Measurements from ENCODE around the gene PPCDC.

PPCDC gene

DNA sequence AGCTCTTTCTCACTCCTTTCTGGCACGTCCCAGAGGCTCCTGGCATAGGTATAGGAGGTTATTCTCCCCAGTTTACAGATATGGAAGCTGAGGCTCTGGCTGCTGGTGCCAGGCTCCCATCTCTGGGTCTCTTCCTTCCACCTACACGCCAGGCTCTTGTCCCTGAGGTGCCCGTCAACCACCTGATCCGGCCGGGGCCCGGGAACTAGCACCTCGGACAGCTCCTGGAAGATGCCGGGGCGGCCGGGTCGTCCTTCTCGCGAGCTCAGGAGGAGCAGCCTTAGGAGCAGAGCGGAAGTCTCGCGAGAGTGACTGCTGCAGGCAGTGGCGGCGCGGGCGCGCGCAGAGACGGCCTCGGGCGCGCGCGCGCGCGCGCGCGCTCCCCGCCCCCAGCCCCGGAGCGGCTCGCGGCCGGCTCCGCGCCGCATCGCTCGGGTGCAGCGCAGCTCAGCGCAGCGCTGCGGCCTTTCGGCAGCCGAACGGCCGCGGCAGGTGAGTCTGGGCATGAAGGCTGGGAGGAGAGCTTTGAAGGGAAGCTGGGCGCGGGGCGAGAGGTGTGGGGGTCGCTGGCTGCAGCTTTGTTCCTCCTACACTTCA is 28.1 kb upstream of the PPCDC start, which contains the start of gene SCAMP5:
TSS of gene SCAMP5 (plus strand) at position 382 of the 597 bp plus-strand sequence. CDS start 16,277 bp downstream, outside the sequence.
- CTCF ChIA-PET: interaction anchor here (0.7 to 2.0 kb wide), 10 partner anchors 9 to 363 kb away, joined by 3 to 7 read pairs (median 4); no protein-coding TSS in a partner anchor
- POLR2A ChIA-PET: interaction anchor here (0.5 kb wide), 1 partner anchor 541 kb away, joined by 4 read pairs; no protein-coding TSS in a partner anchor
- TF ChIP-seq, protein P1, sequence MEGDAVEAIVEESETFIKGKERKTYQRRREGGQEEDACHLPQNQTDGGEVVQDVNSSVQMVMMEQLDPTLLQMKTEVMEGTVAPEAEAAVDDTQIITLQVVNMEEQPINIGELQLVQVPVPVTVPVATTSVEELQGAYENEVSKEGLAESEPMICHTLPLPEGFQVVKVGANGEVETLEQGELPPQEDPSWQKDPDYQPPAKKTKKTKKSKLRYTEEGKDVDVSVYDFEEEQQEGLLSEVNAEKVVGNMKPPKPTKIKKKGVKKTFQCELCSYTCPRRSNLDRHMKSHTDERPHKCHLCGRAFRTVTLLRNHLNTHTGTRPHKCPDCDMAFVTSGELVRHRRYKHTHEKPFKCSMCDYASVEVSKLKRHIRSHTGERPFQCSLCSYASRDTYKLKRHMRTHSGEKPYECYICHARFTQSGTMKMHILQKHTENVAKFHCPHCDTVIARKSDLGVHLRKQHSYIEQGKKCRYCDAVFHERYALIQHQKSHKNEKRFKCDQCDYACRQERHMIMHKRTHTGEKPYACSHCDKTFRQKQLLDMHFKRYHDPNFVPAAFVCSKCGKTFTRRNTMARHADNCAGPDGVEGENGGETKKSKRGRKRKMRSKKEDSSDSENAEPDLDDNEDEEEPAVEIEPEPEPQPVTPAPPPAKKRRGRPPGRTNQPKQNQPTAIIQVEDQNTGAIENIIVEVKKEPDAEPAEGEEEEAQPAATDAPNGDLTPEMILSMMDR (IDR thresholded peaks at IDR 0.05; ENCODE audit: control extremely low read depth, extremely low read depth, low read depth, missing control alignments): no peak
- DNase-seq (ENCODE audit: extremely low spot score): peak; percentile 98

DNA sequence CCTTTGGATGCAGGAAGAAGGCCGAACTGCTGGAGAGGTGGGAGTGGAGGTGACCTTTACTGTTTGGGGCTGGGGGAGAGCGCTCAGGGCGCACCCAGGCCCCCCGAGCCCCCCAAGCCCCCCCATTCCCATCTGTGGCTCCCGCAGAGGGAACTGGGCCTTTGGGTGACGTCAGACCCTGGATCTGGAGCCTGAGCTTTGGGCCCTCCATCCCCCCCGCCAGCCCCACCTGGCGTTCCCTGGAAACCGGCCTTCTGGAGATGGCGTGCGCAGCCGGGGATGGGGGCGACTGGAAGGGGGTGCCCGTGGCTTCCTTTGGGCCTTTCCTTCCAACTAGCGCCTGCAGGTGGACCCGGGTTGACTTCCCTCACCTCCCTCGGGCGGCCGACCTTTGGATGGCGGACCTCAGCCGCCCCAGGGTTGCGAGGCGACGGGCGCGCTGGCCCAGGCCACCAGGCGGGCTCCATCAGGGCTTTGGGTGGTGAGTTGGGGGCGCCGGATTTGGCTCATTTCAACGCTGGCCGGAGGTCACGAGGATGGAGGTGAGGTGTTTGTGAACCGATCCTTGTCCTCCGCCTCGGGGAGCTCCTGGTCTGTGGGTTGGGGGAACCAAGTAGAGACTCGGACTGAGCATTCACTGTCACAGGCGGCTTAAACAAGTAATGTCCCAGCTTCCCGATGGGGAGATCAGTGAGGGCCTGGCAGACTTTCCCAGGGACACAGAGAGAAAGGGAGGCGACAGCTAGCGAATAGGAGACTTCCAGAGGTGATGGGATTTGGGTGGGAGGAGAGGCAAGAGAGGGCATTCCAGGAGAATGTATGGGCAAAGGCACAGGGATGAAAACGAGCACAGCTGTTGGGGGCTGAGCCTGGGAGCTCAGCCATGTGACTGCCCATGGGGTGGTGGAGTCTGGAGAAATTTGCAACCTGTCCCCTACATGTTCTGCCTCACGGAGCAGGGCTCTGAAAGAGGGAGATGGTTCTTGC is 27.3 kb upstream of the PPCDC start:
- POLR2A ChIA-PET: no interaction called here

DNA sequence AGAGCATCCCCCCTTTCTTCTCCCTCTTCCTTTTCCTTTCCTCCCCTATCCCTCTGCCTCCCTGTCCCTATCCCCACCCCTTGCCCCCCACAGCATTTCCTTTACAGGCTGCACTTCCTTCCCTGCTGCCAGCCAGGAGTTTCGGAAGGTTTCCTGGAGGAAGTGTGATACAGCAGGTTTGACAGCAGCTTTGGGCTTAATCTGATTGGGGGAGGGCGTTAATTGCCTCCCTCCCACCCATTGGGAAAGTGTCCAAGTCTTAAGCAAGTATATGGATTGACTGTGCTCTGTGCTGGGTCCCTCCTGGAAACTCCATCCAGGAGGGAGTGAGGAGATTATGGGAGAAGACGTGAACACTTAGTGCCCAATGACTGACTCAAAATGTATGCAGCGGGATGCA is 26.2 kb upstream of the PPCDC start:
- TF ChIP-seq, protein P1 (IDR thresholded peaks at IDR 0.05; ENCODE audit: control extremely low read depth, extremely low read depth, low read depth, missing control alignments): no peak
- no peak for DNase-seq (ENCODE audit: extremely low spot score)
- ChIA-PET POLR2A (no interaction called here), CTCF (no interaction called here)

More for the DNA sequence above, 27.3 kb upstream of the PPCDC start:
- TF ChIP-seq, protein P1 (IDR thresholded peaks at IDR 0.05; ENCODE audit: control extremely low read depth, extremely low read depth, low read depth, missing control alignments): no peak
- DNase-seq (ENCODE audit: extremely low spot score): no peak
- CTCF ChIA-PET: interaction anchor here (1.0 to 2.0 kb wide), 7 partner anchors 12 to 364 kb away, joined by 3 to 7 read pairs (median 4); no protein-coding TSS in a partner anchor

DNA sequence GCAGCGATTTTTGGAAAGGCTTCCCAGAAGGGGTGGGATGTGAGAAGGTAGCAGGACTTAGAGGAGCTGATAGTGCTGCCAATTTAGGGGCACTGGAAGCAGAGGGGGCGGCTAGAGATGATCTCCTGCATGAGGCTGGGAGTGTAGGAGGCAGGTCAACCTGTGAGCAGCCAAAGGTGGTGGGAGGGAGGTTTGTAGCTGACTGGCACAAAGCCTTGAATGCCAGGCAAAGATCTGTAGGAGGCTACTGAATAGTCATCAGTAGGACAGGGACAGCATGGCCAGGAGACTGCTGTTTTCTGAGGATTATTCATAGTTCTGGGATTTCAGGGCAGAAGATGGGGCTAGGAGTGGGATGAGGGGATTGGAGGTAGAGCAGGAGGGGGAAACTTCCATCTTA is 25.8 kb upstream of the PPCDC start:
- TF ChIP-seq, protein P1 (IDR thresholded peaks at IDR 0.05; ENCODE audit: control extremely low read depth, extremely low read depth, low read depth, missing control alignments): no peak
- DNase-seq (ENCODE audit: extremely low spot score): no peak
- CTCF ChIA-PET: no interaction called here
- POLR2A ChIA-PET: no interaction called here

DNA sequence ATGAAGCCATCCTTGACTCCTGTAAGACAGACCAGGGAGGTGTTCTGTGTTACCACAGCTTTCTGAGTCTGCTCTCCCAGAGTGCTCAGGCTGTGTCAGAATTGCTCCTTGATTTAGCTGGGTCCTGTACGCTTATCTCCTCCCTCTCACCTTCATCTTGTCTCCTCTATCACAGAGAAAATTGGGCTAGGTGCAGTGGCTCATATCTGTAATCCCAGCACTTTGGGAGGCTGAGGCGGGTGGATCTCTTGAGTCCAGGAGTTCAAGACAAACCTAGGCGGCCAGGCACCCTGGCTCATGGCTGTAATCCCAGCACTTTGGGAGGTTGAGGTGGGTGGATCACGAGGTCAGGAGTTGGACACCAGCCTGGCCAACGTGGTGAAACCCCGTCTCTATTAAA is 22.1 kb upstream of the PPCDC start:
- TF ChIP-seq, protein P1 (IDR thresholded peaks at IDR 0.05; ENCODE audit: control extremely low read depth, extremely low read depth, low read depth, missing control alignments): no peak
- ChIA-PET POLR2A (no interaction called here), CTCF (interaction anchor here (1.3 kb wide), 1 partner anchor 200 kb away, joined by 4 read pairs; the partner anchor contains the start of gene C15orf39)
- DNase-seq (ENCODE audit: extremely low spot score): no peak

DNA sequence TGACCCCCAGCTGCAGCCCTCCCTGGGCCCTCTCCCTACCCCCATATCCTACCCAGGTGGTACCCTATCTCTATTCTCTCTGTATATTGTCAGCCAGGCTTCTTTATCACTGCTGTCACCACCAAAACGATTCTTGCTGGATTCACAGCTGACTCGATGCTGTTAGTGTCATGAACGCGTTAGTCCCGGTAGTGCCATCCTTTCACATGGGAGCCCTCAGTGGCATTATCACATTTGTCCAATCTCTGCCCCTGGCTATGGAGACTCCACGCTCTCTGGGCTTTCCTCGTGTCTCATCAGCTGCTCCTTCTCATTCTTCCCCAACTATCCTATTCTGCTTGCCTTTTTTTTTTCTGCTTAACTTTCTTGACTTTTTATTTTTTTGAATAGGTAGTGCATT is 21.0 kb upstream of the PPCDC start:
- no peak for DNase-seq (ENCODE audit: extremely low spot score)
- ChIA-PET CTCF (interaction anchor here (1.3 kb wide), 1 partner anchor 199 kb away, joined by 4 read pairs; the partner anchor contains the start of gene C15orf39), POLR2A (no interaction called here)
- TF ChIP-seq, protein P1 (IDR thresholded peaks at IDR 0.05; ENCODE audit: control extremely low read depth, extremely low read depth, low read depth, missing control alignments): no peak

Data from GM10248 (cell line).